CD4-positive, alpha-beta T cell treated with Interferon alpha-2 for 1 hour (primary cell): ENCODE results near the gene SDHAF4.
"Not testable (repeated sequence)": the region's sequence is repeated elsewhere in the genome, so short reads cannot be mapped to it uniquely, and the experiment has no call there.

Experiments used
- DNase-seq, 2 donors: peaks; one replicate each; pipeline ENCODE4 v3.0.0-alpha.2; 2020 to 2022

SDHAF4 gene

DNA sequence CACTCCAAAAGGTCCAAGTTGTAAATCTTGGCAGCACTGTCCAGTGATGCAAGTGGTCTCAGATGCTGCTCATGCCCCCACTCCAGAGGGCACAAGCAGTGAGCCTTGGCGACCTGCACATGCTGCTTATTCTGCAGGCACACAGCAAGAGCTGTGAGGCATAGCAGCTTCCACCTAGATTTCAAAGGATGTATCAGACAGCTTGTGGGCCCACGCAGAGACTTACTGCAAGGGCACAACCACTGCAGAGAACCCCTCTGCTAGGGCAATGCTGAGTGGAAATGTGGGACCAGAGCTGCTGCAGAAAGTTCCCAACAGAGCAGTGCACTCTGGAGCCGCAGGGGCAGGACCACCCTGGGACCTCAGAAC, 26.4 kb downstream of the SDHAF4 start:
- no peak for DNase-seq

DNA sequence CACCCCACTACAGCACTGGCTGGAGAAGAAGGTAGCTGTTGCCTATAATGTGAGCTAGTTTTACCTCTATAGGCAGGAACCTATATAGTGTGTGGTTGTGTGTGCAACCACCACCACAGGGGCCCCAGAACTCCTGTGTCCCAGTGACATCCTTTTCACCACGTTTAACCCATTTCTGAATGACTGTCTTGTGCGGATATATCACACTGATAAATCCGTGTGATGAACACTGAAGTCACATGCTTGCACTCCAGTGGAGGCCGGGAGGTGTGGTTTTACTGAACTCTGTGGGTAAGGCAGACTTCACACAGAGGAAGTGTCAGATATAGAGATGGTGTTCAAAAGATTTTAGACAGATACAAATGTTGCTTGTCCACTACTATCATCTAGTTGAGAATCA, 32.5 kb downstream of the SDHAF4 start:
- peak in 1 of 2 donors; percentile 21 for DNase-seq

DNA sequence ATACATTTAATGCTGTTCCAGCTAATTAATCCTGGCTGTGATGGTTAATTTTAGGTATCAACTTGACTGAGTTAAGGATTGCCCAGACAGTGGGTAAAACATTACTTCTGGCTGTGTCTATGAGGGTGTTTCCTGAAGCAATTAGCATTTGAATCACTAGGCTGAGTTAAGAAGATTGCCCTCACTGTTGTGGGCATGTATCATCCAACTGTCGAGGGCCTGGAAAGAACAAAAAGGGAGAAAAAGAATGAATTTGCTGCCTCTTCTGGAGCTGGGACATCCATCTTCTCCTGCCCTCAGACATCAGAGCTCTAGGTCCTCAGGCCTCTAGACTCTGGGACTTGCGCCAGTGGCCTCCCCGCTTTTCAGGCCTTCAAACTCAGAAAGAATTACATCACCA, 34.3 kb downstream of the SDHAF4 start:
- no peak for DNase-seq

DNA sequence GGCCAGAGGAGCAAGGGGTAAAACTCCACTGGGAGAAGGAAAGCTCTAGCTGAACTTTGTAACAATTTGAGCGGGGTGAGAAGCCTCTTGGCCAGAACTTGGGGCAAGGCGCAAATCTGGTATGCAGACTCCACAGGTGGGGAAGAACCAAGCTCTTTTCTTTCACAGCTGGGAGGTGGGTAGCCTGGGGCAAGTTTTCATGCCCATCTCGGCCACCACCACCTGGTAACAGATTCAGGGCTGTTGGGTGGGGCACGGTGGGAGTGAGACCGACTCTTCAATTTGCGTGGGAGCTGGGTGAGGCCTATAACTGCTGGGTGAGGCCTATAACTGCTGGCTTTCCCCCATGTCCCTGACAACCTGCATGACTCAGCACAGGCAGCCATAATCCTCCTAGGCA, 37.5 kb downstream of the SDHAF4 start:
- no peak for DNase-seq

DNA sequence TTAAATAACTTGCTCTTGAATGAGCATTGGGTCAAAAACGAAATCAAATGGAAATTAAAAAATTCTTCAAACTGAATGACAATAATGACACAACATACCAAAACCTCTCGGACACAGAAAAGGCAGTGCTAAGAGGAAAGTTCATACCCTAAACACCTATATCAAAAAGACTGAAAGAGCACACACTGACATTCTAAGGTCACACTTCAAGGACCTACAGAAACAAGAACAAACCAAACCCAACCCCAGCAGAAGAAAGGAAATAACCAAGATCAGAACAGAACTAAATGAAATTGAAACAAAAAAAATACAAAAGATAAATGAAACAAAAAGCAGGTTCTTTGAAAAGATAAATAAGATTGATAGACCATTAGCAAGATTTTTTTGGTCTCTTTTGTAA, 40.6 kb downstream of the SDHAF4 start:
- not testable (repeated sequence) for DNase-seq

DNA sequence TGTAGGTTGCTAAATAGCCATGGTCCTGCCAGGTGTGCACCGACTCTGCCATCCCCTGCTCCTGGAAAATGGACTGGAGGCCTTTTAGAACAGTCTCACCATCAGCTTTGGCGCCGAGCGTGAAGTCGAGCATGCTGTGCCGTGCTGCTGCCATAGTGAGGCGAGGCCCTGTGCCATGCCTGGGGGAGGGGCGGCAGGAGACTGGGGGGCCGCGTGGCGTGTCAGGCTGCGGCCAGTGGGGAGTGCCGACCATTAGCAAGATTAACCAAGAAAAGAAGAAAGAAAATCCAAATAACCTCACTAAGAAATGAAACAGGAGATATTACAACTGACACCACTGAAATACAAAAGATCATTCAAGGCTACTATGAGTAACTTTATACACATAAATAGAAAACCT, 42.5 kb downstream of the SDHAF4 start:
- not testable (repeated sequence) for DNase-seq

DNA sequence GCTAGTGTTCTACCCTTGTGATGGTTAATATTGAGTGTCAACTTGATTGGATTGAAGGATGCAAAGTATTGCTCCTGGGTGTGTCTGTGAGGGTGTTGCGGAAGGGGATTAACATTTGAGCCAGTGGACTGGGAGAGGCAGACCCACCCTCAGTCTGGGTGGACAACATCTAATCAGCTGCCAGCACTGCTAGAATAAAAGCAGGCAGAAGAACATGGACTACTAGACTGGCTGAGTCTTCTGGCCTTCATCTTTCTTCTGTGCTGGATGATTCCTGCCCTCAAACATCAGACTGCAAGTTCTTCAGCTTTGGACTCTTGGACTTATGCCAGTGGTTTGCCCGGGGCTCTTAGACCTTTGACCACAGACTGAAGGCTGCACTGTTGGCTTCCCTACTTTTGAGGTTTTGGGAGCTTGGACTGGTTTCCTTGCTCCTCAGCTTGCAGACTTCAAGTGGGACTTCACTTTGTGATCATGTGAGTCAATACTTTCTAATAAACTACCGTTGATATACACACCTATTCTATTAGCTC, 50.1 kb downstream of the SDHAF4 start:
- DNase-seq: no peak

DNA sequence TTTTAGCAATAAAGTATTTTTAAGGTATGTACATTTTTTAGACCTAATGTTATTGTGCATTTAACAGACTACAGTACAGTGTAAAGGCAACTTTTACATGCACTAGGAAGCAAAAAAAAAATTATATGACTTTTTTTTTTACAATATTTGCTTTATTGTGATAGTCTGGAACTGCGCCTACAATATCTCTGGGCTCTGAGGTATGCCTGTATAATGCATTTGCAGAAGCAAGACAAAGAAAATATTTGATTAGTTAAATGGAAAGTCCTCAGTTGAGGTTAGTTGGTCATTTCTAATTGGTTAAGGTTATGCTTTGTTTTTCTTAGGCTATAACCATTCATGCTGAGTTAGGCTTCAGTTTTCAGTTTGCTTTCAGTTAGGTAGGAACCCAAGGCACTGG, 54.0 kb downstream of the SDHAF4 start:
- no peak for DNase-seq

DNA sequence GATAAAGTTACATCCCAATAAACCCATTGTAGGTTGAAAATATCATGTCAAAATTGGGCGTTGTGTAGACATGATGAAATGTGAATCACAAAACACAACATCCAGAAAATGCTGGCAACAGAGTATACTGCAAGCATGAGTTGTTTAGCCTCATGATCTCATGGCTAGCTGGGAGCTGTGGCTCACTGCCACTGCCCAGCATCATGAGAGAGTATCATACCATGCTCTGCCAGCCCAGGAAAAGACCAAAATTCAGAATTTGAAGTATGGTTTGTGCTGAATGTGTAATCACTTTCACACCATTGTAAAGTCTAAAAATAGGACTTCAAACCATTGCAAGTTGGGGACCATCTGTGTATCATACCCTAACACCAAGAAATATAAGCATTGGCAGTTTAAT, 55.7 kb downstream of the SDHAF4 start:
- DNase-seq: no peak

DNA sequence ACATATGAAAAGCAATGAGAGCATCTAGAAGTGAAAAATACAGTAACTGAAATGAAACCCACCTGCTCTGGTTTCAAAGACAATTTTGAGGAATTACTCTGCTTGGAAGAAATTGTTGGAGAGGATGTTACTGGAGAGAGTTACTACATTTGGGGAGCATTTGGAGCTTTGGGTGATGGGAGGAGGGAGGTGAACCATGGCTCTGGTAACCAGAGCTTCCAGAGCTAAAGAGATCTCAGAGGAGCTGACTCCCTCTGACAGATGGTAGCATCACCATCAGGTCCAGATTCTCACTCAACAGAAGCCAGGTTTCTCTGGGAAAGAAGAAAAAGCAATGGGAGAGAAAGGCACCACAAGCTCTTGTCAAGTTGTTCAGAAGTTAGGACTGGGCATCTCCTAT, 58.7 kb downstream of the SDHAF4 start:
- DNase-seq: no peak

DNA sequence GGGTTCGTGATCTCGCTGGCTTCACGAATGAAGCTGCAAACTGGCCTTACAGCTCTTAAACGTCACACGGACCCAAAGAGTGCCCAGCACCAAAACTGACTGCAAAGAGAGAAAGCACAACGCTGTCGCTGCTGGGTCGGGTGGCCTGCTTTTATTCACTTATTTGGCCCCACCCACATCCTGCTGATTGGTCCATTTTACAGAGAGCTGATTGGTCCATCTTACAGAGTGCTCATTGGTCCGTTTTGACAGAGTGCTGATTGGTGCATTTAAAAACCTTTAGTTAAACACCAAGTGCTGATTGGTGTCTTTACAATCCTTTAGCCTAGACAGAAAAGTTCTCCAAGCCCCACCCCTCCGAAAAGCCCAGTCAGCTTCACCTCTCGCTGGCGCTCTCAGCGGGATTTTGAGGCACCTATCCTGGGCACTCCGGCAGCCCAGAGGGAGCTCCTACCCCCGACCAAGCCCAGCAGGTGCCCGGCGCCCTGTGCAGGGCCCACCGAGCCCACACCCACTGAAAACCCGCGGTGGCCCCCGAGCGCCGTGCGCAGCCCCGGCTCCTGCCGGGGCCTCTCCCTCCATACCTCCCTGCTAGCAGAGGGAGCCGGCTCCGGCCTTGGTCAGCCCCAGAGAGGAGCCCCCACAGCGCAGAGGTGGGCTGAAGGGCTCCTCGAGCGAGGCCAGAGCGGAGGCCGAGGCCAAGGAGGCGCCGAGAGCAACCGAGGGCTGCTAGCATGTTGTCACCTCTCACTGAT, 60.9 kb downstream of the SDHAF4 start:
- no peak for DNase-seq

DNA sequence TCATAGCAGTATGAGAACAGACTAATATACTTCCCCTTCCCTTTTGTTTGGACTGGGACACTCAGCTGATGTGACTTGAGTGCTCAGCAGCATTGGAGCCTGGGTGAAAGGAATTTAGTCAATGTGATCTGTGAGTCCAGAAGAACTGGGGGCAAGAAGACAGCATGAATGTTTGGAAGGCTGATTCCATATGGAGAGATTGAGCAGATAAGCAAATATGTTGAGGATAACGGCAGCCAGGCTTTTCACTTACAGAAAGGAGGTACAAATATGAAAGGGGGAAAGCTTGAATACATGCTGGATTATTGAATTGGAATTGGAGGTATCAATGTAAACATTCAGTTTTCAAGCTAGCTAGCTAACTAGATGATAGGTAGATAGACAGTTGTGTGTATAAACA, 63.2 kb downstream of the SDHAF4 start:
- no peak for DNase-seq

DNA sequence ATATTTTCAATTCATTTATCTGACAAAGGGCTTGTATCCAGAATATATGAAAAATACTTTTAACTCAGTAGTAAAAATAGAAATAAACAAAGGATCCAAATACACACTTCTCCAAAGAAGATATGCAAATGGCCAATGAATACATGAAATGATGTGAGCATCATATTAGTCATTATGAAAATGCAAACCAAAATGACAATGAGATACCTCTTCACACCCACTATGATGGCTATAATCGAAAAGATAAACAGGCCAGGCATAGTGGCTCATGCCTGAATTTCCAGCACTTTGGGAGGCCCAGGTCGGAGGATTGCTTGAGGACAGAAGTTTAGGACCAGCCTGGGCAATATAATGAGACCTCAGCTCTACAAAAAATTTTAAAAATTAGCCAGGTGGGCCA, 67.1 kb downstream of the SDHAF4 start:
- DNase-seq: no peak

DNA sequence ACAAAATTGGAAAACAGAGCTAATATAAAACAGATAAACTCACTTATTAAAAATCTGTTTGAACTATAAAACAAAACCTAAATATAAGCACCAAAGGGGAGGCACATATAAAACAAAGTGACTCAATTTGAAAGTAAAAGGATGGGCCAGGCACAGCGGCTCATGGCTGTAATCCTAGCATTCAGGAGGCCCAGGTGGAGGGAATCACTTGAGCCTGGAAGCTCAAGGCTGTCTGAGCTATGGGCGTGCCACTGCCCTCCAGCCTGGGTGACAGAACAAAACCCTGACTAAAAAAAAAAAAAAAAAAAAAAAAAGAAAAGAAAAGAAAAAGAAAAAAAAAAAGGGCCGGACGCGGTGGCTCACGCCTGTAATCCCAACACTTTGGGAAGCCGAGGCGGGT, 69.9 kb downstream of the SDHAF4 start:
- no peak for DNase-seq

DNA sequence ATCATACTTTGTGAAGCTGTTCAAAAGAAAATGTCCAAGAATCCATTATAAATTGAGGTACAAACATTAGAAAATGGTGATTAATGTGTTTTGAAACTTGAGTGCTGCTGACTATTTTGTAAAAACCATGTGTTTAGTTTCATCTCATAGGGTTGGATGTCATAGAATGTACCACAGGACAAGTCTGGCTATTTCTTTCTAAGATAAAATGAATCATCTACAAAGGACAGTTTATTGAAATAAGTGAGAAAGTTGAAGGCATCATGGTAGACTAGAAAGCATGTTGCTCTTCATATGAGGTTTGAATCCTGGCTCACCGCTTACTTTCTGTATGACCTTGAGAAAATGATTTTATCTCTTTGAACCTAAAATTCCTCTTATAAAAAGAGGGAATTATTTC, 71.7 kb downstream of the SDHAF4 start:
- DNase-seq: no peak
